GM12878 (cell line): ENCODE data around the gene SH2B3. TPM values are rescaled to one million over a fixed set of nuclear protein-coding genes. Genes with fewer than 3 reads are reported as not detected.

Experiments used
- BCL11A ChIP-seq: IDR thresholded peaks from 2 replicates; pipeline ENCODE4 v1.6.1; 2011; ENCODE audit warnings: low read depth, low read length
- BRCA1 ChIP-seq: IDR thresholded peaks from 2 replicates; pipeline ENCODE4 v1.6.1; 2011; ENCODE audit warnings: low read depth, low read length, improper control_type of control experiment
- CBX3 ChIP-seq: fragments of 200-600 bp; sonication (generic); IDR thresholded peaks from 2 replicates; pipeline ENCODE4 v1.6.1; 2016; ENCODE audit warnings: low read depth, borderline replicate concordance
- CBX5 ChIP-seq: sonication (generic); IDR thresholded peaks from 2 replicates; pipeline ENCODE4 v1.6.1; 2016; ENCODE audit warnings: low read depth, moderate library complexity, mild to moderate bottlenecking, inconsistent platforms
- CHD4 ChIP-seq: fragments of 200-600 bp; sonication (generic); IDR thresholded peaks from 2 replicates; pipeline ENCODE4 v1.6.1; 2016; ENCODE audit warnings: mild to moderate bottlenecking
- EP300 ChIP-seq, 2 experiments: fragments of 150-350 bp in 1 of 2; IDR thresholded peaks; 2 replicates each; pipeline ENCODE4 v1.6.1; 2011 to 2012; ENCODE audit warnings: low read depth in 2 of 2, low read length in 2 of 2, borderline replicate concordance in 1 of 2, improper control_type of control experiment in 1 of 2, inconsistent platforms in 1 of 2; ENCODE audit not compliant: control insufficient read depth in 1 of 2
- GABPA ChIP-seq: IDR thresholded peaks from 2 replicates; pipeline ENCODE4 v1.6.1; 2014; ENCODE audit warnings: antibody characterized with exemption, low read depth, mild to moderate bottlenecking, inconsistent platforms
- HDGF ChIP-seq: fragments of 450-650 bp; IDR thresholded peaks from 2 replicates; pipeline ENCODE4 v1.6.1; 2016; ENCODE audit warnings: antibody characterized with exemption
- IKZF2 ChIP-seq, 2 experiments: fragments of 450-650 bp; IDR thresholded peaks; 2 replicates each; pipeline ENCODE4 v1.6.1; 2017; ENCODE audit warnings: mild to moderate bottlenecking in 2 of 2, moderate library complexity in 2 of 2
- KAT2A ChIP-seq: conservative IDR thresholded peaks from 2 replicates; pipeline ENCODE4 v1.6.1; 2011; ENCODE audit warnings: low read depth, low read length; ENCODE audit not compliant: control insufficient read depth
- NR2F1 ChIP-seq: fragments of 450-650 bp; conservative IDR thresholded peaks from 2 replicates; pipeline ENCODE4 v1.6.1; 2017; ENCODE audit warnings: mild to moderate bottlenecking
- POU2F2 ChIP-seq: IDR thresholded peaks from 3 replicates; pipeline ENCODE4 v1.6.1; 2011; ENCODE audit warnings: low read depth, mild to moderate bottlenecking, low read length, borderline replicate concordance
- RB1 ChIP-seq: fragments of 450-650 bp; formaldehyde crosslinking; IDR thresholded peaks from 2 replicates; pipeline ENCODE4 v1.6.1; 2017; ENCODE audit warnings: mild to moderate bottlenecking, borderline replicate concordance
- SIX5 ChIP-seq: IDR thresholded peaks from 2 replicates; pipeline ENCODE4 v1.6.1; 2011; ENCODE audit warnings: mild to moderate bottlenecking, low read depth, low read length, moderate library complexity; ENCODE audit not compliant: severe bottlenecking
- SUZ12 ChIP-seq: fragments of 200-600 bp; sonication (generic); IDR thresholded peaks from one replicate; pipeline ENCODE4 v1.6.1; 2018; ENCODE audit warnings: antibody characterized with exemption, mild to moderate bottlenecking; ENCODE audit not compliant: unreplicated experiment
- TCF7 ChIP-seq: IDR thresholded peaks from 2 replicates; pipeline ENCODE4 v1.6.1; 2014; ENCODE audit warnings: antibody characterized with exemption, borderline replicate concordance
- WRNIP1 ChIP-seq: IDR thresholded peaks from 2 replicates; pipeline ENCODE4 v1.6.1; 2011; ENCODE audit warnings: low read depth, low read length, improper control_type of control experiment, borderline replicate concordance
- YY1 ChIP-seq: IDR thresholded peaks from 2 replicates; pipeline ENCODE4 v1.6.1; 2011; ENCODE audit warnings: low read depth, mild to moderate bottlenecking, low read length
- ZNF24 ChIP-seq: fragments of 450-650 bp; IDR thresholded peaks from 2 replicates; pipeline ENCODE4 v1.6.1; 2017; ENCODE audit warnings: antibody characterized with exemption, mild to moderate bottlenecking
- polyA plus RNA-seq, 11 experiments: library from polyadenylated mRNA; depleted of rRNA in 4 of 11; unstranded in 6 of 11; stranded (reverse) in 5 of 11; fragments of >200 nt; fragmentation: Nextera tagmentation in 4 of 11; fragmentation: Illumina TruSeq in 1 of 11; extraction: Ambion mirVana in 4 of 11; extraction: Trizol in 1 of 11; gene quantifications; 1 replicate in 1 of 11; 2 replicates in 10 of 11; pipeline versions ENCODE4 v1.2.1 to v1.2.3, GENCODE V29; 2011 to 2016; ENCODE audit warnings: inconsistent platforms in 2 of 11, missing spikeins in 2 of 11, low read depth in 1 of 11
- total RNA-seq, 4 experiments: library from RNA; depleted of rRNA in 3 of 4; stranded (reverse); fragments of >200 nt in 3 of 4; fragmentation: Illumina TruSeq in 1 of 4; extraction: Trizol in 1 of 4; gene quantifications; 2 replicates each; pipeline versions ENCODE4 v1.2.1 to v1.2.3, GENCODE V29; 2013 to 2021
- TF ChIP-seq, protein P1 (sequence below): IDR thresholded peaks from 2 replicates; pipeline ENCODE4 v1.6.1; 2011; ENCODE audit warnings: borderline replicate concordance, low read depth, mild to moderate bottlenecking, moderate library complexity, low read length; ENCODE audit not compliant: insufficient read depth, poor library complexity, severe bottlenecking
- TF ChIP-seq, protein P2 (sequence below): fragments of 450-650 bp; IDR thresholded peaks from 2 replicates; pipeline ENCODE4 v1.6.1; 2017; ENCODE audit warnings: mild to moderate bottlenecking
- TF ChIP-seq, protein P3 (sequence below): fragments of 450-650 bp; IDR thresholded peaks from 2 replicates; pipeline ENCODE4 v1.6.1; 2018; ENCODE audit warnings: borderline replicate concordance, mild to moderate bottlenecking; ENCODE audit not compliant: partially characterized antibody

Gene SH2B3
- total and polyA plus RNA-seq, 10 of the 15 experiments (the other 5 are each of a cell fraction or from before 2014, with no cell fraction given) = 5.8 to 46.4 (median 23.3) TPM

DNA sequence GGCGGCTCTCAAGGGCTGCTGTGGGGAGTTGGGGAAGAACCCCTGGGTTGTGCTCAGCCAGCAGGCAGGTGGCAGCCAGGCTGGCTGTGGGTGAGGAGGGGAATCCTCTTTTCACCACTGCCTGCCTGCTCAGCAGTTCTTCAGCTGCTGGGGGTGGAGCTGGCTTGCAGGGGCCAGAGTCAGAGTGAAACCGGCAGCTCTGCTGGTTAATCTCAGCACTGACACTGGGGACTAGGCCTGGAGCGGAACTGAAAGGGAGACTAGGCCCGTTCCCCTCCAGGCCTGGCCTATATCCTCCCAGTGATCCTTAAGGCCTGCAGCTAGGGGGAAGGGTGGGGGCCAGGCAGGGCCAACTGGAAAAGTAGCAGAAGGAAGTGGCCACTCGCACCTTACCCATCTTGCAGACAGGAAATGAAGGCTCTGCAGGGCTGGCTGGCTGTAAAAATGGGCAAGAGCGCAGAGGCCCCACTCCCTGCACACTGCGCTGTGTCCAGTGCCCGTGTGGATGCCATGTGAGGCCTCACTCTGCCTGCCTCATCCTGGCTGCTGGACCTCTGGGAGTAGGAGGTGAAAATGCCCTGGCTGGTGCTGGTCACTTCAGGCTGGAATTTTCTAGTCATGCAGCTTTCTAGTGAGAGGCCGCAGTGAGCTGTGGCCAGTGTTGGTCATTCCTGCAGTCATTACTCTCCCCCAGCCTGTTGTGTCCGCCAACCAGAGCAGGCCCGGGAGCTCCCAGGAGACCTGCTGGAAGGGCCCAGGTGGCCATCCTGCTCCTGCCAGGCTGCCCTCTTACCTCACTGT is 39.4 kb downstream of the SH2B3 start (continued):
- TF ChIP-seq EP300 (IDR thresholded peaks at IDR 0.05; ENCODE audit: borderline replicate concordance in 1 of 2, control insufficient read depth in 1 of 2, low read depth in 2 of 2, low read length in 2 of 2) (peak; percentile 92 to 94), BRCA1 (no peak), WRNIP1 (no peak; the same call in 1 of the 2 replicates), SIX5 (no peak), CBX3 (no peak), RB1 (no peak), TCF7 (no peak), BCL11A (peak; percentile 86), IKZF2 (IDR thresholded peaks at IDR 0.05) (peak; percentile 94 to 97), NR2F1 (peak; percentile 62), HDGF (peak; percentile 90), SUZ12 (no peak), CBX5 (peak; percentile 72; the same call in 1 of the 2 replicates), KAT2A (no peak), CHD4 (no peak), ZNF24 (peak; percentile 81), GABPA (no peak), YY1 (peak; percentile 41; the same call in 1 of the 2 replicates), POU2F2 (peak; percentile 68; the same call in 2 of the 3 replicates)
- TF ChIP-seq, protein P1, sequence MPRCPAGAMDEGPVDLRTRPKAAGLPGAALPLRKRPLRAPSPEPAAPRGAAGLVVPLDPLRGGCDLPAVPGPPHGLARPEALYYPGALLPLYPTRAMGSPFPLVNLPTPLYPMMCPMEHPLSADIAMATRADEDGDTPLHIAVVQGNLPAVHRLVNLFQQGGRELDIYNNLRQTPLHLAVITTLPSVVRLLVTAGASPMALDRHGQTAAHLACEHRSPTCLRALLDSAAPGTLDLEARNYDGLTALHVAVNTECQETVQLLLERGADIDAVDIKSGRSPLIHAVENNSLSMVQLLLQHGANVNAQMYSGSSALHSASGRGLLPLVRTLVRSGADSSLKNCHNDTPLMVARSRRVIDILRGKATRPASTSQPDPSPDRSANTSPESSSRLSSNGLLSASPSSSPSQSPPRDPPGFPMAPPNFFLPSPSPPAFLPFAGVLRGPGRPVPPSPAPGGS = peak; percentile 97
- TF ChIP-seq, protein P2, sequence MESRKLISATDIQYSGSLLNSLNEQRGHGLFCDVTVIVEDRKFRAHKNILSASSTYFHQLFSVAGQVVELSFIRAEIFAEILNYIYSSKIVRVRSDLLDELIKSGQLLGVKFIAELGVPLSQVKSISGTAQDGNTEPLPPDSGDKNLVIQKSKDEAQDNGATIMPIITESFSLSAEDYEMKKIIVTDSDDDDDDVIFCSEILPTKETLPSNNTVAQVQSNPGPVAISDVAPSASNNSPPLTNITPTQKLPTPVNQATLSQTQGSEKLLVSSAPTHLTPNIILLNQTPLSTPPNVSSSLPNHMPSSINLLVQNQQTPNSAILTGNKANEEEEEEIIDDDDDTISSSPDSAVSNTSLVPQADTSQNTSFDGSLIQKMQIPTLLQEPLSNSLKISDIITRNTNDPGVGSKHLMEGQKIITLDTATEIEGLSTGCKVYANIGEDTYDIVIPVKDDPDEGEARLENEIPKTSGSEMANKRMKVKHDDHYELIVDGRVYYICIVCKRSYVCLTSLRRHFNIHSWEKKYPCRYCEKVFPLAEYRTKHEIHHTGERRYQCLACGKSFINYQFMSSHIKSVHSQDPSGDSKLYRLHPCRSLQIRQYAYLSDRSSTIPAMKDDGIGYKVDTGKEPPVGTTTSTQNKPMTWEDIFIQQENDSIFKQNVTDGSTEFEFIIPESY = no peak
- TF ChIP-seq, protein P3, sequence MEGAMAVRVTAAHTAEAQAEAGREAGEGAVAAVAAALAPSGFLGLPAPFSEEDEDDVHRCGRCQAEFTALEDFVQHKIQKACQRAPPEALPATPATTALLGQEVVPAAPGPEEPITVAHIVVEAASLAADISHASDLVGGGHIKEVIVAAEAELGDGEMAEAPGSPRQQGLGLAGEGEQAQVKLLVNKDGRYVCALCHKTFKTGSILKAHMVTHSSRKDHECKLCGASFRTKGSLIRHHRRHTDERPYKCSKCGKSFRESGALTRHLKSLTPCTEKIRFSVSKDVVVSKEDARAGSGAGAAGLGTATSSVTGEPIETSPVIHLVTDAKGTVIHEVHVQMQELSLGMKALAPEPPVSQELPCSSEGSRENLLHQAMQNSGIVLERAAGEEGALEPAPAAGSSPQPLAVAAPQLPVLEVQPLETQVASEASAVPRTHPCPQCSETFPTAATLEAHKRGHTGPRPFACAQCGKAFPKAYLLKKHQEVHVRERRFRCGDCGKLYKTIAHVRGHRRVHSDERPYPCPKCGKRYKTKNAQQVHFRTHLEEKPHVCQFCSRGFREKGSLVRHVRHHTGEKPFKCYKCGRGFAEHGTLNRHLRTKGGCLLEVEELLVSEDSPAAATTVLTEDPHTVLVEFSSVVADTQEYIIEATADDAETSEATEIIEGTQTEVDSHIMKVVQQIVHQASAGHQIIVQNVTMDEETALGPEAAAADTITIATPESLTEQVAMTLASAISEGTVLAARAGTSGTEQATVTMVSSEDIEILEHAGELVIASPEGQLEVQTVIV = no peak
